T1000 (cell line): Measurements from ENCODE around the gene LYL1.

Experiments
- DNase-seq: peaks from one replicate; lab custom pipeline; 2025; ENCODE audit warnings: mixed read lengths; lab: John Stamatoyannopoulos, UW

The LYL1 gene

DNA sequence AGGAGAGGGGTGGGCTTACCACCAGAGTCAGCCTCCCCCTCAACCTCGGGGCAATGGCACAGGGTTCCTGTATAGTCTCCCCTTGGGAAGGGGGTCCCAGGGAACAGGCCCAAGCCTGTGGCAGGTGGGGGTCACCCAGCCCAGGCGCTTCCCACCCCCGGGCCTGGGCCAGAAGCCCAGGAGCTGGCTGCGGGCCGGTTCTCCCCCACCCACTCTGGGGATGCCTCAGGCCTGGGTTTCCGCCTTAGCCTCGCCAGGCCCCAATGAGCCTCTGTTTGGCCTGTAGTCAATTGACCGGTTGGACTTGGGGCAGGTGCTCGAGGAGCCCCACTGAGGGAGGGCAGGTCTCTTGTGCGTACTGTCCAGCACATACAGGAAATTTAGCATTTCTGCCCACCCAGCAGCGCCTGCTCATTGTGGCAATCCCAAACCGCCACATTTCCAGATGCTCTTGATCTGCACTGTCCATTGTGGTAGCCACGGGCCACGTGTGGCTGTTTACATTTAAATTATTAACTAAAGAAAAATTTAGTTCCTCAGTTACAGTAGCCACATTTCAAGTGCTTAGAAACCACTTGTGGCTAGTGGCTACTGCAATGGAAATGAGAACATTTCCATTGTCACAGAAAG, 9.9 kb downstream of the LYL1 start:
- DNase-seq = no peak

GRCh38 chr19:13092158-13092543, 10.5 kb downstream of the LYL1 start:
- no peak for DNase-seq

DNA sequence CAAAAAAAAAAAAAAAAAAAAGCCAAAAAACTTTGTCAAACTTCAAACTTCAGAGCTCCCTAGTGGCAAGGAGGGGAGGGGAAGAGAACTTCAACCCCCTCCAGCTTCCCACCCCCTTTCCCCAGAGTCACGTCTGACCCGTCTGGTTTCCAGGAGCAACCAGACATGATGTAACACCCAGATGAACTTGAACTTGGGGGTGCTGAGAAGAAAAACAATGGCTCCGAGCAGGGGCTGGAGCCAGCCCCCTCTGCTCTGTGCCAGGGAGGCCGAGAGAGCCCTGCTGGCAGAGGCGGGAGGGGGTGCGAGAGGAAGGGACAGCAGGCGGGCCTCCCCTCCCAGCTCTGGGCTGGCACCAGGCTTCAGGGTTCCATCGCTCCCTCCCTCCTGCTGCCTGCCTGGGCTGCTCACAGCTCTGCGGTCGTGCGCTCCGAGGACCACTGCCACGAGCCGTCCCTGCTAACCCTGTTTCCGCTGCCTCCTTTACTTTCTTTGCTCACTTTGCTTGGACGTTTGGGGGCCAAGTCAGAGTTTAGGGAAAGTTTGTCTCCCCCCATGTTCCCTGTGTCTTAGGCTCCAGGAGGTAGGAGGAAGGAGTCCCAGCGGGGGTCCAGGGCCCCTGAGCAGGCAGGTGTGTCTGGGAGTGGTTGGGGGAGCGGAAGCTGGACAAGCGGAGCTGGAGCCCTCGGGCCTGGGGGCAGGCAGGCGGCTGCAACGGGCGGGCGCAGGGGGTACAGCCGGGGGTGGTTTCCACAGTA, 11.1 kb downstream of the LYL1 start:
- DNase-seq = no peak

DNA sequence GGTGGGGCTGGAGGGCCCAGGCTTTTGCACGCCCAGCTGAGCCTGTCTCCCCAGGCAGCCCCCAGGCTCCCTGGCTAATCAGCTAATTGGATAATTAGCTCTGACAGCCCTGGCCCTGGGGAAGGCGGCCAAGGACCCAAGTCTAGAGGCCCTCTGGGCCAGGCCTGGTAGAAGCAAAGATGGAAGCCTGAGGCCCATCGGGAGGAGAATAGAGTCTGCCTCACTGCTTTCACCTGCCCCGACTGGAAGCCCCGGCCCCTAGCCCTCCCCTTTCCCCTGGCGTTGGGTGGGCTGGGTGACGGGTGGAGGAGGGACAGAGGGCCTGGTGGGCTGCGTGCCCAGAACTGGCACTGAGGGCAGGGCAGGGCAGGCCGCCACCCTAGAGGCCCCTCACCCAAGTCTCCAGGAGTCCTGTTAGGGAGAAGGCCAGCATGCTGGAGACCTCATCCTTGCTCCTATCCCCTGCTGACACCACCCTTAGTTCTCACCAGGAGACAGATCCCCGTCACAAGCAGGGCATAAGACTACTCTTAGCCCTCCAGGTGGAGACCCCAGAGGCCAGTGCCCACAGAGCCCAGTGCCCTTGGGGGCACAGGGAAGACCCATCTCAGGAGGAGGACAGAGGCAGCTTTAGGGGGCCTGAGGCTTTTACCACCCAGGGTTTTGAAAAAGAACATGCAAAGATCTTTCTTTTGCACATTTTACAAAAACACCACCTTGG, 12.0 kb downstream of the LYL1 start:
- DNase-seq = no peak

DNA sequence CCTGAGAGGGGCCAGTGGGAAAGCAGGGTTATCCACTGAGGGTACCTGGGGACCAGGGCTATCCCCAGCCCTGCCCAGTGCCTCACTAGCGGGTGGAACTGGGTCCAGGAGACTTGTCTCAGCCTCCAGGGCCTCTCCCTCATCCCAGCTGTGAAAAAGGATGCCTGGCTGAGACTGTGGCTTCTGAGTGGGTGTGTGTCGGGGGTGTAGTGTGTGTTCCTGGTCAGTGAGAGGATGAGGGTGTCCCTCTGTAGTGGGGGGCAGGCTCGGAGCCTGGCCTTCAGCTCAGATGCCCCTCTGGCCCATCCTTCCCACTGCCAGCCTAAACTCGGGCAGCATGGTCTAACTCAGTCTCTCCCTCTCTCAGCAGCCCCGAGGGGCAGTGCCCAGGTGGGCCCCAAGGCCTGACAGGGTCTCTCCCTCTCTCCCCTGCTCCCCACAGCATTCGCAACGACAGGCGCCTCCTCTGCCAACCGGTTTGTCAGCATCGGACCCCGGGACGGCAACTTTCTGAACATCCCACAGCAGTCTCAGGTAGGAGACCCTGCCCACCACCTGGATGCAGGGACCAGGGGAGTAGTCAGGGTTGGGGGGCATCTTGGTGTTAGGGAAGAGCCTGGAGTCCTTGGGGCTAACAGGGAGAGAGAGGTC, 12.7 kb downstream of the LYL1 start:
- no peak for DNase-seq

DNA sequence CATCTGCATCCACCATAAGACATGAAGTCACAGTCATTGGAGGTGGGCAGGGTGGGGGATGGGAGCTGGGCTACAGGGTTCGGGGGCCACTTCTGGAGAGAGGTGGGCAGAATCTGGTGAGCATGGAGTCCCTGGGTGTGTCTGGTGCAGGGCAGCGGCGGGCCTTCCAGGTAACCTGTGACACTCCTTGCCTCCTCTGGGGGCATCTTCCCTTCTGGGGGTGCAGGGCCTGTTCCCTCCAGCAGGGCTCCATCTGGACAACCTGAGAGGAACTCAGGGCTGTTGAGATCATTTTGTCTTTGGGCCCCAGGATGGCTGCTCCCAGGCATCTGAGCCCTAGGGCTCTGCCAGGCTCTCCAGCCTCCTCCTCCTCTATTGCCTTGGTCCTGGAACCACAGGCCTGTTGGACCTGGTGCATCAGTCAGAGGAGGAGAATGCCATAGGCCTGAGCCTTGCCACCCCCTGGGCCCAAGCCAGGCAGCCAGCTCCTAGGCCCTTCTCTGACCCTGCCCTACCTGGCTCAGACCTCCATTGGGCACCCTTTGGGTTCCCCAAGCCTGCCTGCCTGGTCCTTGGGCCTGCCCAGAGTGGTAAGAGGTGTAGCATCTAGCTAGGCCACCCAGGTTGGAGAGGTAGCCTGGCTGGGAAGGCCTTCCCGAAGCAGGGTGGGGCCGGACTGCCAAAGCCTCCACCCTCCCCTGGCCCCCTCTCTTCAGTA, 13.4 kb downstream of the LYL1 start:
- no peak for DNase-seq

DNA sequence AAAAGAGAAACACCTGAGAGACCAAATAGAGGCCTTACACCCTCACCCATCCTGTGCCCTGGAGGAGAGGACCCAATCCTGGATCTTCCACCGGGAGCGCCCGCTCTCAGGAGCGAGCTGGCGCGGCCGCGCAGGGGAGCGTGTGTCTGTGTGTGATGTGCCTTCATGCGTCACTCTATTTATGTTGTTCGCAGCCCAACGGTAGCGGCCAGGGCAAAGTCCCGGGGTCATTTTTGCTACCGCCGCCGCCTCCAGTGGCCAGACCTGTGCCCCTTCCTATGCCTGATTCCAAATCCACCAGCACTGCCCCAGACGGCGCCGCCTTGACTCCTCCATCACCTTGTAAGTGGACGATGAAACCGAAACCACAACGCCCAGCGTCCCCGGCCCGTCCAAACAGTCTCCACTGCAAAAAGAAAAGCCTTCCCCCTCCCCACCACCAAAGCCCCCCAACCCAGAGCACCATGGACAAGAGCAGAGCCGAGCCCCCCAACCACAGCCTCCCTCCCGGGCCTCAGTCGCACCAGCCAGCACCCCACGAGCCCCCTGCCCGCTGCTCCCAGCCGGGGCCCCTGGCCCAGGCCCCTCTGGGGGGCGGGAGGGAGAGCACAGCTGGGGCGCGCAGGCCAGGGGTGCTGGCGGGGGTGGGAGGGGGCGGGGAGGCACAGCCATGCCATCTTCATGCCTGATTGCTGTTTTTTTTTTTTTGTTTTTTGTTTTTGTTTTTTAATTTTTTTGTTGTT, 14.7 kb downstream of the LYL1 start:
- no peak for DNase-seq

- DNase-seq = no peak
Measured at GRCh38 chr19:13087295-13087694, 15.4 kb downstream of the LYL1 start.

DNA sequence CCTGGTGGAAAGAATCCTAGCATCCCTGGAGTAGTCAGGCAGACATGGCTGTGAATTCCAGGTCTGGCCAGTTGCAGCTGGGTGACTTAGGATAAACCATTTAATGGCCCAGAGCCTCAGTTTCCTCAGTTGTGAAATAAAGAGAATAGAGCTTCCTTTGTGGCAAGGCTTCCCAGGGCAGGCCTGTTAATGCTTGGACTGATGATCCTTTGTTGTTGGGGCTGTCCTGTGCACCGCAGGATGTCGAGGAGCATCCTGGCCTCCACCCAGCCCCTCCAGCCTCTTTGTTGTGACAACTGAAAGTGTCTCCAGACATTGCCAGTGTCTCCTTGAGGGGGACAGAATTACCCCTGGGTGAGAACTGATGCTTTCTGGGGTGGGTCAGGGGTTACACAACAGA, 16.3 kb downstream of the LYL1 start:
- no peak for DNase-seq

DNA sequence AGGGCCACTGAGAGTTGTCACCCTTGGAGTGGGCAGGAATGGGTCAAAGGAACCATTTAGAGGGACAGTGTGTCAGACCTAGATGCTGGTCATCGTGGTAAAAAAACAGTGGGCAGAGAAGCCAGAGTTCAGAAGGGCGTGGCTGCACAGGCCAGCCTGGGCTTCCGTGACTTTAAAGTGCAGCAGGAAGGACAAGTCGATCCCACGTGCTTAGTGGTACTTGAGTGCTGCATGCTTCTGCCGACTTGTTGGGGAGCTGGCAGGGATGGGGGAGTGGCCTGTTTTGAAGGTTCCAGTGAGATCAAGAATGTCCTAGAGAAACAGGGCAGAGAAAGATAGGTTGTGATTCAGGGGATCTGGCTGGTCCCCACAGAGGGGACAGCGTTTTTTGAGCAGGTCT, 17.0 kb downstream of the LYL1 start:
- DNase-seq = no peak

GRCh38 chr19:13083627-13084026, 19.0 kb downstream of the LYL1 start:
- DNase-seq = no peak

DNA sequence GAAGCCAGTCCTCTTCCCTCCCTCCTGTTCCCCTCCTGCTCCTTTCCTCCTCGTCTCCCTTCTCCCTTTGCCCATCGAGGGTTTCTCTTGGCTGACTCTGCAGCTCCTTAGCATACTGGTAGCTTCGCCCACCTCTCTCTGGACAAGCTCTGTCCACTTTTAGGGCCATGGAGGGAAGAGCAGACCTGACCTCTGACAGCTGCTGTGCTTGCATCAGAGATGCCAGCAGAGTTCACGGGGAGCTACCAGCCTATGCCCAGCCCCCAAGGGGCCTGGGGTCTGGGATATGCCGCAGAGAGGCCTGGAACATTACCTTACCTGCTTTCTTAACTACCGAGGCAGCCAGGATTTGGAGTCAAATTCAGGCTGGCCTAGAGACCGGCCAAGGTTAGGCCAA, 19.7 kb downstream of the LYL1 start:
- no peak for DNase-seq

DNA sequence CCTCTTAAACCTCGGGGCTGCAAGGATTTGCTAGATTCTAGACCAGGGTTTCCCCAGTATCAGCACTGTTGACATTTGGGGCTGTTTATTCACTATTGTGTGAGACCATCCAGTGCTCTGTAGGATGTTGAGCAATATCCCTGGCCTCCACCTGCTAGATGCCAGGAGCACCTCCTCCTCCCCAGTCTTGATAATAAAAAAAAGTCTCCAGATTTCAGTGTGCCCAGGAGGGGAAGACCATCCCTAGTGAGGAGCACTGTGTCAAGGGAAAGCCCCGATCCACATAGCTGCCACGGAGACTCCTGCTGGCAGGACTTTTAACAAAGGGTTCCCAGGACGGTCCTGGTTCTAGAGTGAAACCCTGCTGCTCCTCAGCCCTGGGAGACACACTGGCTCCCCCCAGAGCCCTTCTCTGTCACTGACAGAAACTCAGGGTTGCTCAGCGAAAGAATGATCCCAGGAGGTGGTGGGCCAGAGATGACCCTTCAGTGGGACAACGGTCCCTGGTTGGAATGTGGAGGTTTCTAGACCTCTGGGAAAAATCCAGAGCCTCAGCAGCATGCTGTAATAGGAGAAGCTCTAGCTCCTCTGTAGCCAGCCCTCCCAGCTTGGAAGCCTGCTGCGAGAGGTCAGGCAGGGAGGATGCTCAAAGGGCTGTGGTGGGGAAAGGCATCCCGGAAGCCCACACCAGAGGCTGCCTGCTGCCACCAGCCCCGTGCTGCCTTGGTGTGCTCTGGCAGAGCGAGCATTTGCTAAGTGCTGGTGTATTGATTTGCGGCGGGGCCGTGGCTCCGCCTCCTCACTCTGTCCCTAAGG, 20.3 kb downstream of the LYL1 start:
- no peak for DNase-seq

- DNase-seq = no peak
Measured at GRCh38 chr19:13079542-13079986, 23.1 kb downstream of the LYL1 start.

- DNase-seq = no peak
Measured at GRCh38 chr19:13078897-13079541, 23.6 kb downstream of the LYL1 start.

DNA sequence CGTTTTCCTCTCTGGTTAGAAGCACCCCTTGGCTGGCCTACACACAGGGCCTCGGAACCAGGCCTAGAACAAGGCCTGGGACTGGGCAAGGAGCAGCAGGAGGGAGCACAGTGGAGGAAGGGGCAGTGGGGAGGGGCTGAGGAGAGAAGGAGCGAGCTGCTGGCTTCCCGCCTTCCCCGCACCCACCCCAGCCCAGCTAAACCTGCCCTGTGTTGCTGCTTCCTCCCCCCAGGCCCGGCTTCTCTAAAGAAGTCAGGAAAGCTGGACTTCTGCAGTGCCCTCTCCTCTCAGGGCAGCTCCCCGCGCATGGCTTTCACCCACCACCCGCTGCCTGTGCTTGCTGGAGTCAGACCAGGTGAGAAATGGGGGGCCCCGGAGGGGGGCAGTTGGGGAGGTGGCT, 24.3 kb downstream of the LYL1 start:
- DNase-seq = no peak

DNA sequence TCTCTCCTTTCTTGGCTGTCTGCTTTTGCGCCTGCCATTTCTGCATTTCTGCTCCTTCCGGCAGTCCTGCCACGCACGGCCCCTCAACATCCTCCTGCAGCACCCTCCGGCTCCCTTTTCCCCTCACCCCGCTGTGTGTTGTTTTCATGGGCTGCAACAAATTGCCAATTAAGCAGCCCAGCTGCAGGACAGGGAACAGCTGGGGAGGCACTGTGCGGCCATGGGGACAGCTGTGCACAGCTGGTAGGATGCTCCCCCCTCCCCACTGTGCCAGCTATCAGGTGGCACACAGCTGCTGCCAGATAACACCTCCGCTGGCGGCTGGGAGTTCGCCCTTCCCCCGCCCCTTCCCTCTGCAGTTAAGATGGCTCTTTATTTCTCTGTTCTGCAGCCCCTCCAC, 25.4 kb downstream of the LYL1 start:
- no peak for DNase-seq

DNA sequence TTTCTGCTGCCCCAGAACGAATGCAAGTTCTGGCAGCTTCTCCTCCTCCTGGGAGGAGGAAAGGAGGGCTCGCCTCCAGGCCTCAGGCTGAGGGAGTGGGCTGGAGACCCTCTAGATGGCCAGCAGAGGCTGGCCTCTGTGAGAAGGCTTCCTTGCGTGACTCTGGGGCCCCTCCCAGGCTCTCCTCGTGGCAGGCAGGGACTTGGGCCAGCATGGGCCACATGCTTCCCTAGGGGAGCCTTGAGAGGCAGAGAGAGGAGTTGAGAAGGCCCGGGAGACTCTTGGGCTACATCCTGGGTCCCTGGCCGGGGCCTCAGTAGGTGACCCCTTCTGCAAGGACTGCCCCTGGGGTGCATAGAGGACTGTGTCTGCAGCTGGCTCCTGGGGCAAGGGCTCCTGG, 25.9 kb downstream of the LYL1 start:
- DNase-seq = no peak

DNA sequence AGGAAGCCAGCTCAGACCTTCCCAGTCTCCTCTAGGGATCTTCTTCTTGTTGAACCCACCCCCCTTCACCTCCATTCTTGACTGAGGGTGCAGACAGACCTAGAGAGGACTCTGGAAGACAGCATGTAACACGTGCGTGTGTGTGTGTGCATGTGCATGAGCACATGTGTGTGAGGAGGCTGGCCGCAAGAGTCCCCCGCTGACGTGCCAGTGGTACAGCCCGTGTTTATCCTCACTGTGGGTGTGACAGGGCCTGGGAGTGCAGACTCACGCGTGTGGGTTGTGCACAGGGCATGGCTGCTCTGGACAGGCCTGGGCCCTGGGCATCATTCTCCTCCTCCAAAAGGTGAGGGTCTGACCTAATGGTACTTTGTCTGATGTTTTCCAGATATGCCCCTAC, 26.3 kb downstream of the LYL1 start:
- DNase-seq = no peak

DNA sequence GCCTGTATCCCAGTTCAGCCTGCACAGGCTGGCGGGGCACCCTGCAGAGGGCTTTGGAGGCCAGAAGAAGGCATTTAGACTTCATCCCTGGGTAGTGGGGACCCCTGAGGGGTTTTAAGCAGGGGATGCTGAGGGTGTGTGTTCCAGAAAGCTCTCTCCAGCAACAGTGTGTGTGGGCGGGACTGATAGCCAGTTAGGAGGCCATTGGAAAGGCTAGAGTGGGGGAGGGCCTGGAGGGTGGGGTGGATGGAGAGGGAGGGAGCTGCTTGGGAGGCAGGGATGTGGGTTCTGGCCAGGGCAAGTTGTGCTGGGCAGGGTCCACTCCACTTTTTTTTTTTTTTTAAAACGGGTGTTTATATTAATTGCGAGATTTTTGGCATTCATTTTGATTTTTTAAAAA, 28.3 kb downstream of the LYL1 start:
- no peak for DNase-seq
